ENCODE data around the gene CCP110.

The CCP110 gene

GRCh38 chr16:19523559-19524355 lies at the start of gene CCP110:
CCP110 (plus strand) TSS chr16:19523942; CDS start chr16:19527882, 3,940 bp downstream.
- Histone ChIP-seq H3K27me3 (ENCODE audit: insufficient read depth, poor library complexity, severe bottlenecking) (no peaks in the 10 kb centered on the region), H3K27ac (ENCODE audit: poor library complexity, severe bottlenecking) (peak within 1 kb of the TSS; percentile 43), H3K4me3 (ENCODE audit: severe bottlenecking) (peak within 1 kb of the TSS; percentile 85), H3K9me3 (ENCODE audit: severe bottlenecking) (no peaks in the 10 kb centered on the region), H3K4me1 (ENCODE audit: insufficient read depth, poor library complexity, severe bottlenecking) (peaks cover 5% of the 10 kb centered on the region), H3K36me3 (ENCODE audit: low read depth) (peaks cover 25% of the 10 kb centered on the region)
- DNase-seq (ENCODE audit: low spot score) (peak; percentile 97), ATAC-seq (ENCODE audit: low read depth) (peak; percentile 85)
- no peak for TF ChIP-seq CTCF (IDR thresholded peaks at IDR 0.05; ENCODE audit: poor library complexity, severe bottlenecking)

GRCh38 chr16:19474617-19475016 lies 49.1 kb upstream of the CCP110 start:
- H3K9me3 ChIP-seq (ENCODE audit: severe bottlenecking): no peaks in the 10 kb centered on the region
- ATAC-seq (ENCODE audit: low read depth): no peak

GRCh38 chr16:19478505-19478904 lies 45.2 kb upstream of the CCP110 start:
- H3K27ac ChIP-seq (ENCODE audit: poor library complexity, severe bottlenecking): no peak overlapping the region
- no peaks in the 10 kb centered on the region for H3K9me3 ChIP-seq (ENCODE audit: severe bottlenecking)
- H3K27me3 ChIP-seq (ENCODE audit: insufficient read depth, poor library complexity, severe bottlenecking): no peaks in the 10 kb centered on the region
- ATAC-seq (ENCODE audit: low read depth) (no peak), DNase-seq (ENCODE audit: low spot score) (no peak)
- no peak for TF ChIP-seq CTCF (IDR thresholded peaks at IDR 0.05; ENCODE audit: poor library complexity, severe bottlenecking)
- 0 out of 2 replicates have a peak, but pooled peaks cover 3% of the 10 kb centered on the region for H3K36me3 ChIP-seq (ENCODE audit: low read depth)
- no peaks in the 10 kb centered on the region for H3K4me1 ChIP-seq (ENCODE audit: insufficient read depth, poor library complexity, severe bottlenecking)
- H3K4me3 ChIP-seq (ENCODE audit: severe bottlenecking): no peak overlapping the region

More at GRCh38 chr16:19474617-19475016, 49.1 kb upstream of the CCP110 start:
- Histone ChIP-seq H3K27me3 (ENCODE audit: insufficient read depth, poor library complexity, severe bottlenecking) (no peaks in the 10 kb centered on the region), H3K36me3 (ENCODE audit: low read depth) (no peaks in the 10 kb centered on the region), H3K27ac (ENCODE audit: poor library complexity, severe bottlenecking) (no peak overlapping the region), H3K4me1 (ENCODE audit: insufficient read depth, poor library complexity, severe bottlenecking) (no peaks in the 10 kb centered on the region), H3K4me3 (ENCODE audit: severe bottlenecking) (no peak overlapping the region)
- no peak for TF ChIP-seq CTCF (IDR thresholded peaks at IDR 0.05; ENCODE audit: poor library complexity, severe bottlenecking)
- no peak for DNase-seq (ENCODE audit: low spot score)

GRCh38 chr16:19479302-19479721 lies 44.4 kb upstream of the CCP110 start:
- no peak for ATAC-seq (ENCODE audit: low read depth)

More at GRCh38 chr16:19479302-19479721, 44.4 kb upstream of the CCP110 start:
- no peak for DNase-seq (ENCODE audit: low spot score)
- TF ChIP-seq CTCF (IDR thresholded peaks at IDR 0.05; ENCODE audit: poor library complexity, severe bottlenecking): no peak
- Histone ChIP-seq H3K27me3 (ENCODE audit: insufficient read depth, poor library complexity, severe bottlenecking) (no peaks in the 10 kb centered on the region), H3K36me3 (ENCODE audit: low read depth) (0 out of 2 replicates have a peak, but pooled peaks cover 3% of the 10 kb centered on the region), H3K4me3 (ENCODE audit: severe bottlenecking) (no peak overlapping the region), H3K27ac (ENCODE audit: poor library complexity, severe bottlenecking) (no peak overlapping the region), H3K4me1 (ENCODE audit: insufficient read depth, poor library complexity, severe bottlenecking) (no peaks in the 10 kb centered on the region), H3K9me3 (ENCODE audit: severe bottlenecking) (no peaks in the 10 kb centered on the region)
